ENCODE results near the gene PPM1H.

Gene PPM1H

DNA sequence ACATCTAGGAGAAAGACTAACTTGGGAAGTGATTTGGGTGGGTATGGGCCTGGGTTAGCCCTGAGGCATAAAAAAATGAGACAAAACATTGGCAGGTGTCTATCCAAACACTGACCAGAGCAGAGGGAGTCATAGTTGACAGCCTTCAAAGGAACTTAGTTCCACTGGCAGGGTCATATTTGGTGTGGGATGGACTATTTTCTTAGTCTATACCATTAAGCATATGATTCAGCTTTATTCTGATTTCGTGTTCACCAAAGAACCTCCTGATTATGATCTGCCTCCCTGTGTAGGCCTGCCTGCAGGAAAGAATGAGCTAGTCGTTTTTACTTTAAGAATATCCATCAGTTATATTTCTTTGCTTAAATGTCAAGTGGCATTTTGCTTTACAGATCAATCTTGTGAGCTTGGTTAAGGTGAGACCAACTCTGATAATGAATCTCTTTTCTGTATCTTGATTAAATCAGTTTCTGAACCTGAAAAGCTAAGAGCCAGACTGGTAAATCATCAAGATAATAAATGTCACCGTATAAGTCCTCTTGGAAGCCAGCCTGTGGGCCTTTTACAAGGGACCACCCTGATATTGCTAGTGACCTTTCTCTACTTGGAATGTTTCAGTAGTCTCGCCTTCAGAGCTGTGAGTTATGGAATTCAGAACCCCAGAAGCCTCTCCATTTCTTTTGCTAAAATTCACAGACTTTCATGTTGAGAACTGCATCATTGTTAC lies 285.4 kb downstream of the PPM1H start:
- H3K4me3 ChIP-seq (ENCODE audit: low read length) = no peak overlapping the region
- TF ChIP-seq, protein P1, sequence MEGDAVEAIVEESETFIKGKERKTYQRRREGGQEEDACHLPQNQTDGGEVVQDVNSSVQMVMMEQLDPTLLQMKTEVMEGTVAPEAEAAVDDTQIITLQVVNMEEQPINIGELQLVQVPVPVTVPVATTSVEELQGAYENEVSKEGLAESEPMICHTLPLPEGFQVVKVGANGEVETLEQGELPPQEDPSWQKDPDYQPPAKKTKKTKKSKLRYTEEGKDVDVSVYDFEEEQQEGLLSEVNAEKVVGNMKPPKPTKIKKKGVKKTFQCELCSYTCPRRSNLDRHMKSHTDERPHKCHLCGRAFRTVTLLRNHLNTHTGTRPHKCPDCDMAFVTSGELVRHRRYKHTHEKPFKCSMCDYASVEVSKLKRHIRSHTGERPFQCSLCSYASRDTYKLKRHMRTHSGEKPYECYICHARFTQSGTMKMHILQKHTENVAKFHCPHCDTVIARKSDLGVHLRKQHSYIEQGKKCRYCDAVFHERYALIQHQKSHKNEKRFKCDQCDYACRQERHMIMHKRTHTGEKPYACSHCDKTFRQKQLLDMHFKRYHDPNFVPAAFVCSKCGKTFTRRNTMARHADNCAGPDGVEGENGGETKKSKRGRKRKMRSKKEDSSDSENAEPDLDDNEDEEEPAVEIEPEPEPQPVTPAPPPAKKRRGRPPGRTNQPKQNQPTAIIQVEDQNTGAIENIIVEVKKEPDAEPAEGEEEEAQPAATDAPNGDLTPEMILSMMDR (IDR thresholded peaks at IDR 0.05; ENCODE audit: insufficient read depth, low read depth, low read length, missing control alignments) = no peak
- no peak for DNase-seq (ENCODE audit: low read depth)

DNA sequence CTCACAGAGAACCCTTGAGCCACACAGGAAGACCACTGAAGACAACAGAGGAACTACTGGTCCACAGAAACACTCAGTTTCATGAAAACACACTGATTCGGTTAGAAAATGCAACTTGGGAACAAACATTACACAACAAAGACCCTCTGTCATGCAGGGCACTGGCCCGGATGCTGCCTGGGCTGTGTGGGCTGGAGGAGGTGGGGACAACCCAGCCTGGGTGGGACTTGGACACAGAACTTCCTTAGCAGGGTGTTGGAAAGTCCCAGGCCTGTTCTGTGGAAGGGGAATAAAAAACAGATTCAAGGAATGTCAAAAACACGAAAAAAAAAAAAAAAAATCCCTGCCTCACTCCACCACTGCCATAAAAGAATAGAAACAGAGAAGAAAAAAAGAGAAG lies 287.4 kb downstream of the PPM1H start:
- DNase-seq (ENCODE audit: low read depth) = no peak
- no peak overlapping the region for H3K4me3 ChIP-seq (ENCODE audit: low read length)
- TF ChIP-seq, protein P1 (IDR thresholded peaks at IDR 0.05; ENCODE audit: insufficient read depth, low read depth, low read length, missing control alignments) = no peak

DNA sequence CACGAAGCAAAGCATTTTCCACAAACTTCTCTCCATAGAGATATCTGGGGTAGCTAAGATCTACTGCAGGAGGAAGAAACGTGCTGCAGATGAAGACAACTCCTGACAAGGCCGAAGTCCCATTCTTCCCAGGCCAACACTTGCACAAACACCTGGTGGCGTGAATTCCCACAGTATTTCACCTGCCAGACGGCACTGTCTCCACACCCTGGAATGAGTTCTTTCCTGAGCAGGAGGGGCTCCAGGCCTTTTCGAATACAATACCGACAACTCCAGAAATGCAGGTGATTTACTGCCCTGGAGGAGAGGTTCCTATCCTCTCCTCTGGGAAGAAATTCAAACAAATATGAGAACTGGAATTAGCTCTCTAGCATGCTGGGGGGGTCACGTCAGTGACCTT lies 288.4 kb downstream of the PPM1H start:
- TF ChIP-seq, protein P1 (IDR thresholded peaks at IDR 0.05; ENCODE audit: insufficient read depth, low read depth, low read length, missing control alignments) = no peak
- no peak overlapping the region for H3K4me3 ChIP-seq (ENCODE audit: low read length)
- no peak for DNase-seq (ENCODE audit: low read depth)

DNA sequence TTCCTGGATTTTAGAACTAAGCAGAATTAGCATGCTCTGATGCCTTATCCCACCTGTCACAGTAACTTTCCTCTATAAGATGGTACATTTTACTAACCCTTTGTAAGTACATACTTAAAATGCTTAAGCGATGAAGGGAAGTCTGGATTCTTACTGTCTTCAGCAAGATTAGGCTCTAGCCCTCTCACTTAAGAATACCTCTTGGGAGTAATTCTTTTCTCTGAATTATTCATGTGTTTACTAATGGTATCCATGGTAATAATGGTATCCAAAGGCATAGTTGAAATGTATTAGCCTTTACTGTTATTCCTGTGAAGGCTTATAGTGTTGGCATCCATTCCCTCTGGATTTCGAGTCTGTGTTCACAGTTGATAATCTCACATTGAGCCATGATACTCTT lies 291.5 kb downstream of the PPM1H start:
- no peak for DNase-seq (ENCODE audit: low read depth)
- TF ChIP-seq, protein P1 (IDR thresholded peaks at IDR 0.05; ENCODE audit: insufficient read depth, low read depth, low read length, missing control alignments) = no peak

DNA sequence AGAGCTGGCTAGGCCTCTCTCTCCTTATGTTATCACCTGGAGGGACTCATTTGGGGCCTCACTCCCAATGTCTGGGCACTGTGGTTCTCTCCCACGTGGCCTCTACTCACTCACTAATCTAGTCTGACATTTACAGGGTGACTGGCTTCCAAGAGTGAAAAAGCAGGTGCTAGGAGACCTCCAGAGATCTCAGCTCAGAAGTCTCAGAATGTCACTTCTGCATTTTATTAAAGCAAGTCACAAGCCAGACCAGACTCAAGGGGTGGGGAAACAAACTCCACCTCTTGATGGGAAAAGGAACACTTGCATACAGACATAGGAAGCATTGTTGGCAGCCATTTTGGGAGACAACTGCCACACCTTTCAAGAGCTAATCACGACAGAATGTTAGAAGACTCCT lies 292.5 kb downstream of the PPM1H start:
- TF ChIP-seq, protein P1 (IDR thresholded peaks at IDR 0.05; ENCODE audit: insufficient read depth, low read depth, low read length, missing control alignments) = no peak
- H3K4me3 ChIP-seq (ENCODE audit: low read length) = no peak overlapping the region
- DNase-seq (ENCODE audit: low read depth) = no peak

More for the DNA sequence above, 291.5 kb downstream of the PPM1H start:
- H3K4me3 ChIP-seq (ENCODE audit: low read length) = no peak overlapping the region

DNA sequence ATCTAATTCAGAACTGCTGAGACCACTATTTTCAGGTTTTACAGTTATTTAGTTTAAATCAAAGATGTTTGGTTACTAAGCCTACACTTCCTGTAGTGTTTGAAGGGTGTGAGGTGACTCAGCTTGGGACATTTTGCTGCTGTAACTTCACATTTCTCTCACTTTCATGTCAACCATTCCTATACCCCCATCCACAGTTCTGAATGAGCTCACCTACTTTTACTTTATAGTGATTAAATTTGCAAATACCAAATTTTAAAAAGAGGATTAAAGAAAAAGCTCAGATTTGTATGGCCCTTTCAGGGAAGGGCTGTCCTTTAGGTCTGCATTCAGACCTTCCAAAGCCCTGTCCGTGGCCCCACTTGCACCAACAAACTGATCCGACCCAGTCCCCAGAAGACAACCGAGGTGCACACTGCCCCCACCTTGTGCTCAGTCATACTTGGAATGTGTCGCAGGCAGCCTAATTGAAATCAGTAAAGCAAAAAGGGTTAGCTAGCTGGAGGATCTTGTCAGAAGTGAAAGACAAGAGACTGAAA lies 294.0 kb downstream of the PPM1H start:
- no peak overlapping the region for H3K4me3 ChIP-seq (ENCODE audit: low read length)
- TF ChIP-seq, protein P1 (IDR thresholded peaks at IDR 0.05; ENCODE audit: insufficient read depth, low read depth, low read length, missing control alignments) = no peak
- DNase-seq (ENCODE audit: low read depth) = no peak

DNA sequence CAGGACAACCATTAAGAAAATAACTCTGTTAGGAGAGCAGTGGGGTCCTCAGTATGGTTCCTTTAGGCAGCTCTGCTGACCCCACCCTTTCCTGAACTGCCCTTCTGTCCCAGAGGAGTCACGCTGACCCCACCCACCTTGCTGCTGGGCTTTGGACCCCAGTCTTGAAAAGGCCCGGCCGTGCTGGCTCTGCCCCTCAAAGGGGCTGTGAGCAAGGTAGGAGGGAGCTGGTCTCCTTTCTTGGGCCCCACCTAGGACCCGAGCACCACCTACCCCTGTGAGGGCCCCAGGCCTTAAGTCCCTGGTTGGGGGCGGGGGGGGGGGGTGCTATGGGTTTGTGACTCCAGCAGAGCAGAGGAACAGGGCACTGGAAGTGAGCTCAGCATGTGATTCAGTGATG lies 297.3 kb downstream of the PPM1H start:
- no peak for DNase-seq (ENCODE audit: low read depth)
- TF ChIP-seq, protein P1 (IDR thresholded peaks at IDR 0.05; ENCODE audit: insufficient read depth, low read depth, low read length, missing control alignments) = no peak
- H3K4me3 ChIP-seq (ENCODE audit: low read length) = no peak overlapping the region

Measured in epithelial cell of esophagus (primary cell).